ENCODE results near the gene CSF3R. TPM values are rescaled to one million over a fixed set of nuclear protein-coding genes. Genes with fewer than 3 reads are reported as not detected.
"Not testable (repeated sequence)": the region's sequence is repeated elsewhere in the genome, so short reads cannot be mapped to it uniquely, and the experiment has no call there.

CSF3R gene
- total RNA-seq, 1 donor from 2014 or later: 2.5 TPM

- TF ChIP-seq, protein P1, sequence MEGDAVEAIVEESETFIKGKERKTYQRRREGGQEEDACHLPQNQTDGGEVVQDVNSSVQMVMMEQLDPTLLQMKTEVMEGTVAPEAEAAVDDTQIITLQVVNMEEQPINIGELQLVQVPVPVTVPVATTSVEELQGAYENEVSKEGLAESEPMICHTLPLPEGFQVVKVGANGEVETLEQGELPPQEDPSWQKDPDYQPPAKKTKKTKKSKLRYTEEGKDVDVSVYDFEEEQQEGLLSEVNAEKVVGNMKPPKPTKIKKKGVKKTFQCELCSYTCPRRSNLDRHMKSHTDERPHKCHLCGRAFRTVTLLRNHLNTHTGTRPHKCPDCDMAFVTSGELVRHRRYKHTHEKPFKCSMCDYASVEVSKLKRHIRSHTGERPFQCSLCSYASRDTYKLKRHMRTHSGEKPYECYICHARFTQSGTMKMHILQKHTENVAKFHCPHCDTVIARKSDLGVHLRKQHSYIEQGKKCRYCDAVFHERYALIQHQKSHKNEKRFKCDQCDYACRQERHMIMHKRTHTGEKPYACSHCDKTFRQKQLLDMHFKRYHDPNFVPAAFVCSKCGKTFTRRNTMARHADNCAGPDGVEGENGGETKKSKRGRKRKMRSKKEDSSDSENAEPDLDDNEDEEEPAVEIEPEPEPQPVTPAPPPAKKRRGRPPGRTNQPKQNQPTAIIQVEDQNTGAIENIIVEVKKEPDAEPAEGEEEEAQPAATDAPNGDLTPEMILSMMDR (IDR thresholded peaks at IDR 0.05; ENCODE audit: unreplicated experiment): no peak
- no peak overlapping the region for H3K27ac Mint-ChIP-seq
- peaks cover 3% of the 10 kb centered on the region for H3K4me1 Mint-ChIP-seq
- no peaks in the 10 kb centered on the region for H3K9me3 Mint-ChIP-seq
- DNase-seq (ENCODE audit: low spot score in 2 of 2, unreplicated experiment in 2 of 2): no peak
- no peaks in the 10 kb centered on the region for H3K36me3 Mint-ChIP-seq
- no peak overlapping the region for H3K4me3 Mint-ChIP-seq
- peaks cover 20% of the 10 kb centered on the region for H3K27me3 Mint-ChIP-seq (ENCODE audit: low read depth)
Measured at GRCh38 chr1:36511804-36512798, 29.4 kb upstream of the CSF3R start.

GRCh38 chr1:36511220-36511619 is 28.5 kb upstream of the CSF3R start:
- H3K4me1 Mint-ChIP-seq; H3K27ac Mint-ChIP-seq; H3K9me3 Mint-ChIP-seq; H3K36me3 Mint-ChIP-seq; DNase-seq (ENCODE audit: low spot score in 2 of 2, unreplicated experiment in 2 of 2); H3K4me3 Mint-ChIP-seq: not testable (repeated sequence)
- peaks cover 21% of the 10 kb centered on the region for H3K27me3 Mint-ChIP-seq (ENCODE audit: low read depth)

DNA sequence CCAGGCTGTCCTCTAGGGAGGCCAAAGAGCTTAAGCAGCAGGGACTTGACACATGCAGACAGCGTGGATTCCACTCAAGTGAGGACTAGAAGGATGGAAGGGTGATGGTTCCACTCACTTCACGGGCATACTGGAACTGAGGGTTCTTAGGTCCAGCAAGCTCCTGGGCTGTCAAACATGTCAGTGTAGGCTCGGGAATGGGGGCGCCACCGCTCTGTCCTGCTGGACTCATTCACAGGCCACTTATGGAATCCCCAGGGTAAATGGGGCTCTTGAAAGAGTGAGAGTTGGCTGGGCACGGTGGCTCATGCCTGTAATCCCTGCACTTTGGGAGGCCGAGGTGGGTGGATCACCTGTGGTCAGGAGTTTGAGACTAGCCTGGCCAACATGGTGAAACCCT is 27.7 kb upstream of the CSF3R start:
- peaks cover 25% of the 10 kb centered on the region for H3K27me3 Mint-ChIP-seq (ENCODE audit: low read depth)

DNA sequence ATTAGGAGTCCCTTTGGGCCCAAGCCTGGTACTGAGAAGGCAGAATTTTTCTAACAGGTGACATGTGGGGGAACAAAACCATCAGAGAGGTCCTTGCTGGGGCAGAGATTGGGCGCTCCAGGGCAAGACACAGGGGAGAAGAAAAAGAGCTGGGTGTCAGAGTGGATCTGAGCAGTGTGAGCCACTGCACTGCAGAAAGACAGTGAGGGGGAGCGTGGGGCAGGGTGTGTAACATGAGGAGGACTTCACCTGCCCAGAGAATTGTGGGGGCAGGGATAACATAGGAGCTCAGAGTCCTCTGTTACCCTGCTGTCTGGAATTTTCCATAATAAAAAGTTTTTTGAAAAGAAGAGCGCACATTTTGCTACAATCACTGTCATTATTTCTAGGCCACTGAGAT is 25.5 kb upstream of the CSF3R start:
- Mint-ChIP-seq H3K27ac (no peak overlapping the region), H3K27me3 (ENCODE audit: low read depth) (peaks cover 30% of the 10 kb centered on the region), H3K4me1 (no peaks in the 10 kb centered on the region), H3K9me3 (peaks cover 6% of the 10 kb centered on the region), H3K4me3 (no peak overlapping the region), H3K36me3 (no peaks in the 10 kb centered on the region)
- TF ChIP-seq, protein P1 (IDR thresholded peaks at IDR 0.05; ENCODE audit: unreplicated experiment): no peak
- DNase-seq (ENCODE audit: low spot score in 2 of 2, unreplicated experiment in 2 of 2): no peak

More for the DNA sequence above, 27.7 kb upstream of the CSF3R start:
- H3K27ac Mint-ChIP-seq: no peak overlapping the region
- no peak for DNase-seq (ENCODE audit: low spot score in 2 of 2, unreplicated experiment in 2 of 2)
- no peaks in the 10 kb centered on the region for H3K4me1 Mint-ChIP-seq
- H3K9me3 Mint-ChIP-seq: no peaks in the 10 kb centered on the region
- TF ChIP-seq, protein P1 (IDR thresholded peaks at IDR 0.05; ENCODE audit: unreplicated experiment): no peak
- H3K4me3 Mint-ChIP-seq: no peak overlapping the region
- H3K36me3 Mint-ChIP-seq: no peaks in the 10 kb centered on the region

DNA sequence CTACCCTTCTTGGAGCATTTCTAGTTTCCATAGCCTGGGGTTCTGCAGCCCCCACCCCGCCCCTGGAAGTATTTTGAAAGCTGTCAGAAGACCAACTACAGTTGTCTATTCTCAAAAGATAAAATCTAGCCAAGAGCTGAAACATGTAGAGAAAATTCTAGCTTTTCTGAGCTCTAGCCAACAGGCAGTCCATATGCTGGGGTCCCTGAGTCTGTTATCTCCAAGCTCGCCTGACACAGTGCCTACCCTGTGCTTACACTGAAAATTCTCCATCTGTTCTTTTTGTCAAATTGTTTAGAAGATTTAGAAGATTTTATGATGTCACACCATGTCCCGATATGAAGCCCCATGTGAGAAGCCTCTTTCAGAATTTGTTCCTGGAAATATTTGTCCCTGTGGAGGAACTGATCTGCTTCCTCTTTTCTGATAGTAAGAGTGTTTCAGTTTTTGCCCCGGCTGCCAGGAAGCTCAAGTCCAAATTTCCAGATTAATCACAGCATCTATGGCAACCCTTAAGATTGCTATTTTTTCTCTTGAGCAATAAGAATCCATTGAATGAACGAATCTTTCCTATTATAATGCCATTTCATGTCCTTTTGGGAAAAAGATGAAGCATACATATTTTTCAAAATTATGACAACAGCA is 23.7 kb upstream of the CSF3R start:
- Mint-ChIP-seq H3K27ac (no peak overlapping the region), H3K36me3 (no peaks in the 10 kb centered on the region), H3K4me3 (no peak overlapping the region), H3K9me3 (peaks cover 6% of the 10 kb centered on the region), H3K4me1 (no peaks in the 10 kb centered on the region), H3K27me3 (ENCODE audit: low read depth) (peaks cover 39% of the 10 kb centered on the region)
- no peak for DNase-seq (ENCODE audit: low spot score in 2 of 2, unreplicated experiment in 2 of 2)
- TF ChIP-seq, protein P1 (IDR thresholded peaks at IDR 0.05; ENCODE audit: unreplicated experiment): no peak

- H3K27me3 Mint-ChIP-seq (ENCODE audit: low read depth): peaks cover 35% of the 10 kb centered on the region
- TF ChIP-seq, protein P1 (IDR thresholded peaks at IDR 0.05; ENCODE audit: unreplicated experiment): no peak
- no peaks in the 10 kb centered on the region for H3K36me3 Mint-ChIP-seq
- H3K9me3 Mint-ChIP-seq: peaks cover 6% of the 10 kb centered on the region
- no peaks in the 10 kb centered on the region for H3K4me1 Mint-ChIP-seq
- no peak overlapping the region for H3K4me3 Mint-ChIP-seq
- H3K27ac Mint-ChIP-seq: no peak overlapping the region
- no peak for DNase-seq (ENCODE audit: low spot score in 2 of 2, unreplicated experiment in 2 of 2)
Measured at GRCh38 chr1:36503733-36504132, 21.0 kb upstream of the CSF3R start.
